OCI-LY7 (cell line): ENCODE results near the gene LAMA4. TPM values are rescaled to one million over a fixed set of nuclear protein-coding genes. Genes with fewer than 3 reads are reported as not detected.

Experiments used
- BruUV-seq: library from RNA; stranded (reverse); fragments of 400-500 nt; replicated peaks from 2 replicates; lab custom pipeline; 2021; lab: Mats Ljungman, UMichigan
- CTCF ChIA-PET: fragments of 300-600 bp; sonication (Branson Sonifier 250); formaldehyde crosslinking; loops from one replicate; lab custom pipeline; 2022; ENCODE audit warnings: antibody characterized with exemption; ENCODE audit not compliant: unreplicated experiment; lab: Charles Lee
- POLR2A ChIA-PET: fragments of 300-600 bp; sonication (Branson Sonifier 250); formaldehyde crosslinking; loops from one replicate; lab custom pipeline; 2022; ENCODE audit warnings: antibody characterized with exemption; lab: Charles Lee
- DNase-seq: peaks from one replicate; pipeline ENCODE4 v3.0.0-alpha.2; 2015; ENCODE audit warnings: low spot score
- H2AFZ ChIP-seq: fragments of 200-600 bp; sonication (generic), shearing (Covaris generic); 2 replicates; pipeline ENCODE4 v1.6.1; 2014; ENCODE audit warnings: mild to moderate bottlenecking, antibody characterized with exemption, low read length, moderate library complexity
- H3K27ac ChIP-seq: fragments of 200-600 bp; sonication (generic); 2 replicates; pipeline ENCODE4 v1.5.1; 2014; ENCODE audit warnings: mixed run types, low read depth, mild to moderate bottlenecking, moderate library complexity, low read length, inconsistent platforms; ENCODE audit not compliant: poor library complexity, severe bottlenecking
- H3K36me3 ChIP-seq: fragments of 200-600 bp; sonication (generic); 2 replicates; pipeline ENCODE4 v1.6.1; 2014; ENCODE audit warnings: mild to moderate bottlenecking, antibody characterized with exemption, low read length, moderate library complexity, mixed read lengths; ENCODE audit not compliant: insufficient read depth
- H3K4me1 ChIP-seq: fragments of 200-600 bp; sonication (generic); 2 replicates; pipeline ENCODE4 v1.5.1; 2014; ENCODE audit warnings: mild to moderate bottlenecking, low read length; ENCODE audit not compliant: insufficient read depth, poor library complexity, severe bottlenecking
- H3K4me2 ChIP-seq: fragments of 200-600 bp; sonication (generic); 2 replicates; pipeline ENCODE4 v1.6.1; 2014; ENCODE audit warnings: mild to moderate bottlenecking, low read length
- H3K4me3 ChIP-seq: fragments of 200-600 bp; sonication (generic); 2 replicates; pipeline ENCODE4 v1.5.1; 2014; ENCODE audit warnings: mild to moderate bottlenecking, low read depth, low read length; ENCODE audit not compliant: poor library complexity, severe bottlenecking
- H3K79me2 ChIP-seq: fragments of 200-600 bp; sonication (generic); 2 replicates; pipeline ENCODE4 v1.6.1; 2016; ENCODE audit warnings: low read depth, mild to moderate bottlenecking, low read length, moderate library complexity, mixed read lengths; ENCODE audit not compliant: insufficient read depth
- H3K9me2 ChIP-seq: fragments of 200-600 bp; sonication (generic); 2 replicates; pipeline ENCODE4 v1.6.1; 2016; ENCODE audit warnings: mild to moderate bottlenecking, low read length, mixed read lengths; ENCODE audit not compliant: insufficient read depth
- H3K9me3 ChIP-seq: fragments of 200-600 bp; sonication (generic); 2 replicates; pipeline ENCODE4 v1.6.1; 2014; ENCODE audit warnings: mild to moderate bottlenecking, mixed run types, low read length, mixed read lengths
- H4K20me1 ChIP-seq: fragments of 200-600 bp; sonication (generic); 2 replicates; pipeline ENCODE4 v1.6.1; 2014; ENCODE audit warnings: mild to moderate bottlenecking, antibody characterized with exemption, low read length, moderate library complexity, mixed read lengths; ENCODE audit not compliant: insufficient read depth
- CTCF ChIP-seq: fragments of 200-600 bp; sonication (generic); conservative IDR thresholded peaks from 2 replicates; pipeline ENCODE4 v1.5.1; 2014; ENCODE audit warnings: mild to moderate bottlenecking, antibody characterized with exemption, low read length, moderate library complexity, mixed read lengths
- EZH2phosphoT487 ChIP-seq: fragments of 200-600 bp; sonication (generic); IDR thresholded peaks from 2 replicates; pipeline ENCODE4 v1.6.1; 2018; ENCODE audit warnings: low read depth, borderline replicate concordance, mild to moderate bottlenecking, mixed run types, antibody characterized with exemption, low read length, moderate library complexity, mixed read lengths
- intact Hi-C: fragments of 100-400 bp; cut with micrococcal nuclease; formaldehyde crosslinking; loops from one replicate; pipeline ENCODE4 v1.10.0; 2022; ENCODE audit not compliant: unreplicated experiment
- total RNA-seq, 2 experiments: library from RNA; depleted of rRNA in 1 of 2; stranded (reverse); fragments of >200 nt in 1 of 2; shearing (Covaris generic) in 1 of 2; gene quantifications; 2 replicates each; pipeline ENCODE4 v1.2.3, GENCODE V29; 2014 to 2022

Gene LAMA4
- total RNA-seq, 2 experiments from 2014 or later: not detected

GRCh38 chr6:112269114-112269513, 14.7 kb upstream of the LAMA4 start:
- CTCF ChIA-PET: no interaction called here
- POLR2A ChIA-PET: interaction anchor here (0.5 to 0.7 kb wide), 2 partner anchors 34 to 748 kb away, joined by 3 read pairs; no protein-coding TSS in a partner anchor
- no peaks in the 10 kb centered on the region for H3K36me3 ChIP-seq
- no peak overlapping the region for H3K4me2 ChIP-seq
- intact Hi-C loops: no loop called here
- no peaks in the 10 kb centered on the region for H4K20me1 ChIP-seq
- no peaks in the 10 kb centered on the region for H3K79me2 ChIP-seq
- no peak overlapping the region for H3K27ac ChIP-seq
- H3K9me2 ChIP-seq: no peaks in the 10 kb centered on the region
- no peak for DNase-seq
- H3K4me3 ChIP-seq: no peak overlapping the region
- TF ChIP-seq CTCF: no peak
- TF ChIP-seq EZH2phosphoT487: no peak
- no peaks in the 10 kb centered on the region for H3K4me1 ChIP-seq
- BruUV-seq: no TSS peak
- no peak overlapping the region for H2AFZ ChIP-seq
- H3K9me3 ChIP-seq: no peaks in the 10 kb centered on the region

GRCh38 chr6:112268654-112269053, 14.3 kb upstream of the LAMA4 start:
- no peak overlapping the region for H2AFZ ChIP-seq
- no peaks in the 10 kb centered on the region for H4K20me1 ChIP-seq
- DNase-seq: no peak
- TF ChIP-seq CTCF (no peak), EZH2phosphoT487 (no peak)
- H3K27ac ChIP-seq: no peak overlapping the region
- no peaks in the 10 kb centered on the region for H3K36me3 ChIP-seq
- BruUV-seq: no TSS peak
- H3K9me3 ChIP-seq: no peaks in the 10 kb centered on the region
- ChIA-PET CTCF (no interaction called here), POLR2A (interaction anchor here (0.5 kb wide), 1 partner anchor 35 kb away, joined by 3 read pairs; no protein-coding TSS in a partner anchor)
- H3K9me2 ChIP-seq: no peaks in the 10 kb centered on the region
- intact Hi-C loops: no loop called here
- no peaks in the 10 kb centered on the region for H3K79me2 ChIP-seq
- H3K4me3 ChIP-seq: no peak overlapping the region
- H3K4me2 ChIP-seq: no peak overlapping the region
- no peaks in the 10 kb centered on the region for H3K4me1 ChIP-seq

GRCh38 chr6:112268019-112268418, 13.7 kb upstream of the LAMA4 start:
- BruUV-seq: no TSS peak
- CTCF ChIA-PET: no interaction called here

More at GRCh38 chr6:112268019-112268418, 13.7 kb upstream of the LAMA4 start:
- Histone ChIP-seq H3K27ac (no peak overlapping the region), H4K20me1 (no peaks in the 10 kb centered on the region), H3K36me3 (no peaks in the 10 kb centered on the region), H3K4me1 (no peaks in the 10 kb centered on the region), H3K4me3 (no peak overlapping the region), H3K9me2 (no peaks in the 10 kb centered on the region), H3K9me3 (no peaks in the 10 kb centered on the region), H3K79me2 (no peaks in the 10 kb centered on the region), H2AFZ (no peak overlapping the region), H3K4me2 (no peak overlapping the region)
- DNase-seq: no peak
- POLR2A ChIA-PET: no interaction called here
- intact Hi-C loops: no loop called here
- TF ChIP-seq CTCF: no peak
- TF ChIP-seq EZH2phosphoT487: no peak
